Stromal cell of bone marrow (primary cell): ENCODE results near the gene COMP.

Source experiments
- DNase-seq: peaks from one replicate; pipeline ENCODE4 v3.0.0-alpha.2; 2012; ENCODE audit warnings: low read depth

Gene COMP

GRCh38 chr19:18803550-18804138 is 12.5 kb upstream of the COMP start:
- no peak for DNase-seq

DNA sequence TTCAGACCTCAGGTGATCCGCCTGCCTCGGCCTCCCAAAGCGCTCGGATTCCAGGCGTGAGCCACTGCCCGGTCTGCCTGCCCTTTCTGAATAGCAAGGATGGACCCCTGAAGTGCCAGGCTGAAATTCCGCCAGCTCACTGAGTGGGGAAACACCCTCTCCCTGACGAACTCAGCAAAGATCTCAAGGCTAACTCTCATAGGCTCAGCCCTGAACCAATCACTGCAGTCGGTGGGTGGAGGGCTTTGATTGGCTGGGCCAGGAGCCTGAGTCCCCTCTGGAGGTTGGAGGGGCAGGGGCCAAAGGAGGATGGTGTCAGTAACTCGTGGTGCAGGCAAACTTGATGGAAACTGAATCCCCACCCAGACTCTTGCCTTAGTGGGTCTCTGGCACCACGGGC is 11.2 kb upstream of the COMP start:
- no peak for DNase-seq

DNA sequence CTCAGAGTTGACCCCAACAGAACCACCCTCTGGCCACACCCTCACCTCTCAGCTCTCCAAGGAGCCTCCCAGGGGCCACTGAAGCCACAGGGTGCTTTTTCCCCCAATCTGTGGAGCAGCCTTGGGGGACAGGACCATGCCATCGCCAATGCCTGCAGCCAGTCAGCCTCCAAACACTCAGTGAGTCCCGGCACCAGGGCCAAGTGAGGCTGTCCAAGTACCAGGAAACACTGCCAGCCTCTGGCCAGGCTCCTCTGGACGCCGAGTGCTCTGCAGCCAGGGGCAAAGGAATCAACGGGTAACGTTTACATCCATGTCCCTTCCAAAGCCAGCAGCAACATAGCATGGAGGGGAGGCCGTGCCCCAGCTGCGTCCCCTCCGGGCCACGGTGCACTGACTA is 9.5 kb upstream of the COMP start:
- DNase-seq, result no peak

DNA sequence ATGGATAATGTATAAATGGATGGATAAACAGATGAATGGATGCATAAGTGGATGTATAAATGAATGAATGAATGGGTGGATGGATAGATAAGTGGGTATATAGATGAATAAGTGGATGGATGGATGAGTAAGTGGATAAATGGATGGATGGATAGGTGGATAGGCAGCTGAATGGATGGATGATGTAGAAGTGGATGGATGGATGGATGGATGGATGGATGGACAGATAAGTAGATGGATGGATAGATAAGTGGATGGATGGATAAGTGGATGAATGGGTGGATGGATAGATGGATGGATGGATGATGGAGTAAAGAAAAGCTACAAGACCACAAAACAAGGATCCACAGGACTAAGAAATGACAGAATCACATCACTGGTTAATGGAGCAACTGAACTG is 9.0 kb upstream of the COMP start:
- no peak for DNase-seq

DNA sequence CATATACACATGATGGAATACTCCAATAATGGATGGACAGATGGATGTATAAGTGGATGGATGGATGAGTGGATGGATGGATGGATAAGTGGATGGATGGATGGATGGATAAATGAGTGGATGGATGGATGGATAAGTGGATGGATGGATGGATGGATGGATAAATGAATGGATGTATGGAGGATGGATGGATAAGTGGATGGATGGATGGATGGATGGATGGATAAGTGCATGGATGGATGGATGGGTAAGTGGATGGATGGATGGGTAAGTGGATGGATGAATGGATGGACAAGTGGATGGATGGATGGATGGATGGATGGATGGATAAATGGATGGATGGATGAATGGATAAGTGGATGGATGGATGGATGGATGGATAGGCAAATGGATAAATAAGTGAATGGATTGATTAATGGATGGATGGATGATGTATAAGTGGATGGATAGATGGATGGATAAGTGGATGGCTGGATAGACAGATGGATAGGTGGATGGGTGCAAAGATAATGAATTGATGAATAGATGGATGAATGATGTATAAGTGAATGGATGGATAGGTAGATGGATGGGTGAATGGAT is 8.4 kb upstream of the COMP start:
- DNase-seq, result no peak

- no peak for DNase-seq
Measured at GRCh38 chr19:18798384-18799352, 7.6 kb upstream of the COMP start.

DNA sequence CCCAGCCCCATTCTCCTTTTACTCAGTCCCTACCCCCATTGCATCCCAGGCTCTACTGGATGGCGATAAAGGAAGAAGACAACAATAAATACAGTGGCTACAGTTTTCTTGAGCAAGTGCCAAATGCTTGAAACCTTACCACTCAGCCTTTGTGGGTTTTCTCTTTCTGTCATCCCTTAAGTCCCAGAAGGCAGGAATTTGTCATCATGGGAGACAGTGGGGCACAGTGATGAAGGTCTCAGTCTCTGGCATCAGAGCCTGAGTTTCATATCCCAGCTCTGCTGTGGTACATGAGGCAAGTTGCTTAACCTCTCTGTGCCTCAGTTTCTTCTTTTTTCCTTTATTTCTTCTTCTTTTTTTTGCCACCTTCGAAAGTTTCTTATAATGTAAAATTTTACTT is 5.1 kb upstream of the COMP start:
- DNase-seq, result no peak

DNA sequence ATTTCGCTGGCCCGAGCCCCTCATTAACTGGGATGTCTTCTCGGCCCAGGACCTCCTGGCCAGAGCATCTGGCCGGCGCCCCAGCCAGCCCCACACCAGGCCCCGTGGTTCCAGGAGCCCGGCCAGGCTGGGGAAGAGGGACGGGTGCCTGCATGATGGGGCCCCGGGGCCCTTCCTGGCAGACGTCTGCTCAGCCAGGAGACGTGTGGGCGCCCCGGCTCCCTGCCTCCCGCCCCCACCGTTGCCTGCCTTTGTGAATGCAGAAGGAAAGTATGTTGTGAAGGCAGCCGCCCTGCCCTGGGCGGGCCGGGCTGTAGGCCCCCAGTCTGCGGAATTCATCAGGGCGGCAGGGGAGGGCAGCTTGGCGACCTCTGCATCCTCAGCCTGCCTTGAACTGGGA is 4.4 kb upstream of the COMP start:
- DNase-seq, result no peak

GRCh38 chr19:18794692-18795091 is 3.6 kb upstream of the COMP start:
- DNase-seq, result no peak

DNA sequence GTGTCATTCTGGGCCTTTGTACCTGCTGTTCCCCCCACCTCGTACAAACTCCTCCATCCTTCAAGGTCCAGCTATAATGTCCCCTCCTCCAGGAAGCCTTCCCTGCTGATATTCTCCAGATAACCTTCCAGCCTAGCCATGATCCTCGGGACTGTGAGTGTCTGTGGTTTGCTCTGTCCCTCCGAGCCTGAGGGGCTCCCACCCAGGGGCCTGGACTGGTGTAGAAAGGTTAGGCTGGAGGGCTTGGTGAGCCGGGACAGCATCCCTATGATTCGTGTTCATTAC is 2.9 kb upstream of the COMP start:
- DNase-seq, result no peak

- DNase-seq, result no peak
Measured at GRCh38 chr19:18793144-18794028, 2.3 kb upstream of the COMP start.

GRCh38 chr19:18792661-18793060 is 1.6 kb upstream of the COMP start:
- DNase-seq, result no peak

GRCh38 chr19:18791315-18791678 is 192 bp upstream of the COMP start:
- DNase-seq, result no peak

DNA sequence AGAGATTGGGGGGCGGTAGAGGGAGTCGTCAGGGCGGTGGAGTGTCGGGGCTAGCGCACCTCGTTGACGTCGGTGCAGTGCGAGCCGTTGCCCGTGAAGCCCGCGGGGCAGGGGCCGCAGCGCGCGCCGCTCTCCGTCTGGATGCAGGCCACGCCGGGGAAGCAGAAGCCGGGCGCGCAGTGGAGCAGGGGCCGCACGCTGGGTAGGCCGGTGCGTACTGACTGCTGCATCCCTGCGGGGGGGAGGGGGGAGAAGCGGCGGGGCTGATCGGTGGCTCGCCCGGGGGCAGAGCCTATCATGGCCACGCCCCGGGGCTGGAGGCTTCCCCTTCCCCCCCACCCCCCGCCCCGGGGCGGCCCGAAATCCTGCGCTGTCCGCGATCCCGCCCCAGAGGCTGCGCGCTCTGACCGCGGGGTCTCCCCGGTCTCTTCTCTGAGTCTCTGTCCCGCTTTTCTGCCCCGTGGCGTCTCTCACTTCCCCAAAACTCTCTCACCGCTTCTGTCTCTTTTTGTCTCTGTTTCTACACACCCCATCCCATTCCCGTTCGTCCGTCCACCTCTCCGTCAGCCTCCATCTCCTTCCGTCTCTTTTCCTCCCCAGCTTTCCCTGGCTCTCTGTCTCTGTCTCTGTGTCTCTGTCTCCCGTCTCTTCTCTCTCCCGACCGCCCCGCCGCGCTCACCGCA is 1.1 kb downstream of the COMP start:
- no peak for DNase-seq

- DNase-seq, result no peak
Measured at GRCh38 chr19:18789422-18789869, 1.7 kb downstream of the COMP start.

DNA sequence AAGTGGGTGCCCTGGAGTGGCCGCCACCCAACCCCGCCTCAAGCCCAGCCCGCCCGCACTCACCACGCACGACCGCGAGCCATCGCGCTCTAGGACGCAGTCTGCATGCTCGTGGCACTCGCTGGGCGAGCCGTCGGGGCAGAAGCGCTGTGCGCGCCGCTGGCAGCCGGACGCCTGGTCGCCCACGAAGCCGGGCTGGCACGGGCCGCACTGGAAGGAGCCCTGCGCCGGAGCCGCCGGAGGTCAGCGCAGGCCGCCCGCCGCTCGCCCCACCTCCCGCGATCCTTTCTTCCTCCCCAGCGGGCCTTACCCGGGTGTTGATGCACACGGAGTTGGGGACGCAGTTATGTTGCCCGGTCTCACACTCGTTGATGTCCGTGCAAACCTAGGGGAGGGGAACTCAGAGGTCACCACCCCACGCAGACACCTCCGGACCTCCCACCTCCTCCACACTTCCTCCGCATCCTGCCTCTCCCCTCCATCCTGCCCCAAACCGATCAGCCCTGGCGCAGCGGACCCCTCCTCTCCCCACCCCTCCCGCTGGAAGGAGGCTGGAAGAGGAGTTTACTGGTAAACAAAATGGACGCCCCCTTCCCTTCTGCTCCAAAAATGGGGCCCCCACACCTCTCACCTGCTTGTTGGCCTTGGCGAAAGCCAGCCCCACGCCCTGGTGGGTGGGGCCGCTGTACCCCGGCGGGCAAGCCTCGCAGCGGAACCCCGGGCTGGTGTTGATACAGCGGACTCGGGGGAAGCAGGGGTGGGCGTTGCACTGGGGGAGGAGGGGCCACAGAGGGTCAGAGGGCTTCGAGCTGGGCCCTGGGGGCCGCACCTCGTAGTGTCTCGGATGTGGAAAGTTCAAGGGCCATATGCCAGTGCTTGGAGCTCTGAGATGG is 2.3 kb downstream of the COMP start:
- DNase-seq, result no peak

- DNase-seq, result no peak
Measured at GRCh38 chr19:18785179-18786124, 5.7 kb downstream of the COMP start.

DNA sequence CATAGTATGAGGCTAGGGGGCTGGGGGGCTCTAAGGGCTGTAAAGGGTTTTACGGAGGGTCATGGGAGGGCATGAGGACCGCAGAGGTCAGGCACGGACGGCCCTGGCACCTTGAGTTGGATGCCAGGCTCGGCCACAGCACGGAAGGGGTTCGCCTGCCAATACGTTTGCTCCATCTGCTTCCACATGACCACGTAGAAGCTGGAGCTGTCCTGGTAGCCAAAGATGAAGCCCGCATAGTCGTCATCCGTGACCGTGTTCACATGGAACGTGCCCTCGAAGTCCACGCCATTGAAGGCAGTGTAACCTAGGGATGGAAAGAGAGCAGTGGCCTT is 6.4 kb downstream of the COMP start:
- DNase-seq, result no peak

GRCh38 chr19:18783958-18784785 is 6.9 kb downstream of the COMP start:
- DNase-seq, result no peak
